Mammary microvascular endothelial cell (primary cell): ENCODE measurements around the gene VAC14. TPM values are rescaled to one million over a fixed set of nuclear protein-coding genes. Genes with fewer than 3 reads are reported as not detected.

Experiments used
- total RNA-seq: library from RNA; depleted of rRNA; stranded (reverse); fragments of >200 nt; gene quantifications from 2 replicates; pipeline ENCODE4 v1.2.3, GENCODE V29; 2015

Gene VAC14
- 63.4 and 75.3 TPM in 2 replicates for total RNA-seq

DNA sequence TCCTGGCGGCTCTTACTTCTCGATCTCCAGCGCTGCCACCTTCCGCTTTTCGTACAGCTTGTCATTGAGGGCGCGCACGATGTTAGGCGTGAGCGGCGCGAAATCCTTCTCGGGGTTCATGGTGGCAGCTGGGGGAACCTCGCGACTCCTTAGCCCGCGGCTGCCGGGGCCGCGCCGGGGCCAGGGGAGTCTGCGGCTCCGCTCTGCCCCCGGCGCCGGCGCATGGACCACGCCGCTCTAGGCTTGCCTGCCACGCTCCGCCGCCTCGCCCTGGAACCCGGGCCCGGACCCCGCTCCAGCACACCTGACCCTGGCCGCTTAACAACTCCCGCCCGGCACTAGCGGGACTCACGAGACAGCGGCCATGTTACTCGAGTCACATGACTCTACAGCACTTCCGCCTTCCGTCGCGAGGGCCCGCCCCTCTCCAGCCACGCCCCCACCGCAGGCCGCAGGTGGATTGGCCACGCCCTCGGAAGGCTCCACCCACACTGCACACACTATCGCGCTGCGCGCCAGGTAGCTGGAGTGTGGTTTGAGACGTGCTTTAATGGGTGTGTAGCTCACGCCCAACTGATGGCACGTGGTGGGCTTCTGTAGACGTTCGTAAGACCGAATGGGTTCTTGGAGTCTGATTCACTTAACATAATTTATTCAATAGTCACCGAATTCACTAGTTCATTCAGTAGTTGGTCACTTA is at the start of gene VAC14:
VAC14 (minus strand) TSS at position 378 of the 700 bp plus-strand sequence; CDS start at position 120, 258 bp downstream.

DNA sequence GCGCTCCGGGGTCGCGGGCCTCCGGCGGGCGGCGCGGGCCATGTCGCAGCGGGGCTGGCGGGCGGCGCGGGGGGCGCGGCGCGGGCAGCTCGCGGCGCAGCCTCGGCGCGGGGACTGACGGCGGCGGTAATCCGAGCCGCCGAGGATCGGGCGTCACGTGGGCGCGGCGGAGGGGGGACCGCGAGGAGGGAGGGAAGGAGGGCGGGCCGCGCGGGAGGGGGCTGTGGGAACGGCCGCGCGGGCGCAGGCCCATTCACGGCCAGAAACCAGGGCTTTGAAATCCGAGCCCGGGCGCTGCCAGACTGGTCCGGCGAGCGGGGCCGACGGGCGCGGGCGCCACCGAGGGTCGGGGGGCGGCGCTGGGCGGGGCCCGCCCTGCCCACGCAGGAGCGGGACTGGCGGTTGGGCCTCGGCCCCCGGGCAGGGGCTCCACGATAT is 115.0 kb downstream of the VAC14 start, which contains the start of gene MTSS2:
MTSS2 (minus strand) TSS at position 116 of the 438 bp plus-strand sequence. CDS start 262 bp downstream, outside the sequence.

DNA sequence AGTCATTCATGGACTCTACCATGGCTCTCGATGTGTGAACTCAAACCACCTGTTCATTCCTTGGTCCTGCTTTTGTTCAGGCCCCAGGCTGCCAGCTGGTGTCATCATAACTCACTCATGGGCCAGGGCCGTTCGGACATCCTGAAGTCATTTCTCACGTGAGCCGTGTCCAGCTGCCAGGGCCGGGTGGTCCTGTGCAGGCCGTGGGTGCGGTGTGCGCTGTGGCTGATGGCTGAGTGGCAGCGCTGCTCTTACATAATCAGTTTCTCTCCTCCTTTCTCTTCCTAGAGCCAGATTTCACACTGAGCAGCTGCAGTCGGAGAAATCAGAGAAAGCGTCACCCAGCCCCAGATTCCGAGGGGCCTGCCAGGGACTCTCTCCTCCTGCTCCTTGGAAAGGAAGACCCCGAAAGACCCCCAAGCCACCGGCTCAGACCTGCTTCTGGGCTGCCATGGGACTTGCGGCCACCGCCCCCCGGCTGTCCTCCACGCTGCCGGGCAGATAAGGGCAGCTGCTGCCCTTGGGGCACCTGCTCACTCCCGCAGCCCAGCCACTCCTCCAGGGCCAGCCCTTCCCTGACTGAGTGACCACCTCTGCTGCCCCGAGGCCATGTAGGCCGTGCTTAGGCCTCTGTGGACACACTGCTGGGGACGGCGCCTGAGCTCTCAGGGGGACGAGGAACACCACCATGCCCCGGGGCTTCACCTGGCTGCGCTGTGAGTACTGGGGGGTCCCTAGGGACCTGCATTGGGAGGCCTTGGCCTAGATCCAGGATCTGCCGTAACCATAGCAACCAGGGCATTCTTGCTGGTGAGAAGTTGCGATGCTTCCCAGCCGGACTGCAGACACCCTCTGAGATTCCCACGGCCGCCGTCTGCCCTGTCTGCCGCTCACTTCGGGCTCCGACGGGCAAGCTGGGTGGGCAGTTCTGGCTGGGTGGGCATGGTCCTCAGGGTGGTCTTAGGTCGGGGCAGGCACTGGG is 154.4 kb downstream of the VAC14 start, which contains the start of gene IL34:
IL34 (plus strand) TSS at position 300 of the 982 bp plus-strand sequence; CDS start at position 689, 389 bp downstream.

Other genes with a start within 250 kb of the VAC14 start
- 3.3 and 5.1 TPM in 2 replicates for gene IL34, start 154.6 kb downstream of the VAC14 start, total RNA-seq
- gene MTSS2, start 115.1 kb downstream of the VAC14 start, total RNA-seq, result 23.0 and 36.4 TPM in 2 replicates